Transverse colon (tissue), 4 donors: ENCODE measurements around the gene ARHGAP12.

Experiments used
- POLR2A ChIP-seq: fragments of 450-650 bp; IDR thresholded peaks from one replicate; pipeline ENCODE4 v1.6.1; 2016; ENCODE audit warnings: antibody characterized with exemption, mild to moderate bottlenecking, moderate library complexity
- POLR2AphosphoS5 ChIP-seq, 3 donors: sonication (generic); formaldehyde crosslinking; IDR thresholded peaks; one replicate each; pipeline ENCODE4 v1.6.1; 2016; ENCODE audit warnings: antibody characterized with exemption in 3 of 3
- TF ChIP-seq, protein P1 (sequence below), 5 experiments: fragments of 200-600 bp in 3 of 5; fragments of 450-650 bp in 2 of 5; sonication (generic) in 3 of 5; IDR thresholded peaks; 1 replicate in 2 of 5; 2 replicates in 3 of 5; pipeline ENCODE4 v1.5.1; 2016 to 2017; ENCODE audit warnings: antibody characterized with exemption in 5 of 5, inconsistent platforms in 3 of 5, mild to moderate bottlenecking in 2 of 5, moderate library complexity in 1 of 5

DNA sequence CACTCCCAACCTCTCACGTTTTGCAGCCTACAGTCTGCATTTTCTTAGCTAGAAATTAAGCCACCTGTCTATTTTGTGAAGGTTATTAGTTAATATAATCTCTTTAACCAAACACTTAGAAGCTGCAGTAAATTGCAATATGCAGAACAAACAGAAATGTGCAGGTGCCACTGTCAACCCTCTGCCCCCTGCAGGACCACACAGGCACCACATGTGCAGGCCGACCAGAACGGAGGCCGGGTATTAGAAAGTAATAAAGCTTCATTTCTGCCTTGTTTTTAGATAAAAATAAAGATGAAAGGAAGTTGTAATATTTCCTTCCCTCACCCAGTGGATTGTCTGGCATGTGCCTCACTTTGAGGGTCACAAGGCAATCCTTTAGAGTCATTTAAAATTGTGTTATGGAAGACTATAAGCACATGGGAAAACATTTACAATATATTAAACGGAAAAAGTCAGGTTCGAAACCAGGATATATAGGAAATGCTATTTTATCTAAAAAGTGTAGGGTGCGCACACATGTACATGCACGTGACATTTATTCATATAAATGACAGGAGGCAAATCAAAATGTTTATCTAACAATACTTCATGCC lies 158.2 kb downstream of the ARHGAP12 start:
- TF ChIP-seq POLR2A (no peak), POLR2AphosphoS5 (IDR thresholded peaks at IDR 0.05) (no peak)
- TF ChIP-seq, protein P1, sequence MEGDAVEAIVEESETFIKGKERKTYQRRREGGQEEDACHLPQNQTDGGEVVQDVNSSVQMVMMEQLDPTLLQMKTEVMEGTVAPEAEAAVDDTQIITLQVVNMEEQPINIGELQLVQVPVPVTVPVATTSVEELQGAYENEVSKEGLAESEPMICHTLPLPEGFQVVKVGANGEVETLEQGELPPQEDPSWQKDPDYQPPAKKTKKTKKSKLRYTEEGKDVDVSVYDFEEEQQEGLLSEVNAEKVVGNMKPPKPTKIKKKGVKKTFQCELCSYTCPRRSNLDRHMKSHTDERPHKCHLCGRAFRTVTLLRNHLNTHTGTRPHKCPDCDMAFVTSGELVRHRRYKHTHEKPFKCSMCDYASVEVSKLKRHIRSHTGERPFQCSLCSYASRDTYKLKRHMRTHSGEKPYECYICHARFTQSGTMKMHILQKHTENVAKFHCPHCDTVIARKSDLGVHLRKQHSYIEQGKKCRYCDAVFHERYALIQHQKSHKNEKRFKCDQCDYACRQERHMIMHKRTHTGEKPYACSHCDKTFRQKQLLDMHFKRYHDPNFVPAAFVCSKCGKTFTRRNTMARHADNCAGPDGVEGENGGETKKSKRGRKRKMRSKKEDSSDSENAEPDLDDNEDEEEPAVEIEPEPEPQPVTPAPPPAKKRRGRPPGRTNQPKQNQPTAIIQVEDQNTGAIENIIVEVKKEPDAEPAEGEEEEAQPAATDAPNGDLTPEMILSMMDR (IDR thresholded peaks at IDR 0.05) = peak; percentile 67 to 79 (median 76)
